ENCODE measurements around the gene SAXO1. TPM values are rescaled to one million over a fixed set of nuclear protein-coding genes. Genes with fewer than 3 reads are reported as not detected.

SAXO1 gene
- total RNA-seq, 1 experiment from 2014 or later = not detected

DNA sequence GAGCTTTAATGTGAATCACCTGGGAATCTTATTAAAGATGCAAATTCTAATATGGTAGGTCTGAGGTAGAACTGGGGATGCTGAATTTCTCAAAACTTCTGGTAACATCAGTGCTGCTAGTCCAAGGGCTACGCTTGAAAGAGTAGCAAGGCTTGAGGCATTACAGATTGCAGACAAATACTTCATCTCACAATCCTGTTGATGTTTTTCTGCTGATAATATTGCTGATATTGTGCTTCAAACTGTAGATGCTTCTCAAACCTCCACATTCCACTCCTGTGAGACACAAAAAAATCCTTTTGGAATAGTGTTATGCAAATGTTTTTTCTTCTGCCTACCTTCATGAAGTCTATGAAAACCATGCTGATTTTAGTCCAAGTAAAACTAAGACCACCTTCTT lies 139.5 kb downstream of the SAXO1 start:
- BruUV-seq (replicated peaks) = no TSS peak

More for the DNA sequence above, 139.5 kb downstream of the SAXO1 start:
- no peaks in the 10 kb centered on the region for H3K27me3 ChIP-seq (ENCODE audit: insufficient read depth, low read length)
- no peak overlapping the region for H3K27ac ChIP-seq (ENCODE audit: low read depth, low read length)
- no peaks in the 10 kb centered on the region for H3K79me2 ChIP-seq (ENCODE audit: insufficient read depth, low read length)
- DNase-seq (ENCODE audit: low read depth, low spot score) = no peak
- H3K36me3 ChIP-seq (ENCODE audit: control insufficient read depth in 1 of 2, insufficient read depth in 2 of 2, low read length in 2 of 2) = no peaks in the 10 kb centered on the region
- no peaks in the 10 kb centered on the region for H3K9me2 ChIP-seq (ENCODE audit: insufficient read depth)
- H4K20me1 ChIP-seq (ENCODE audit: insufficient read depth) = no peaks in the 10 kb centered on the region
- no peak for ATAC-seq
- no peak overlapping the region for H2AFZ ChIP-seq (ENCODE audit: low read depth, low read length, poor library complexity, severe bottlenecking)
- POLR2A ChIA-PET = no interaction called here
- intact Hi-C loops (cut with micrococcal nuclease) = loop anchor here (10.0 kb wide), 1 partner anchor 61 kb away; no protein-coding TSS in a partner anchor
- CTCF ChIA-PET = no interaction called here
- no peak overlapping the region for H3K4me3 ChIP-seq (replicated peaks in 1 of 2; ENCODE audit: low read depth in 1 of 2, low read length in 2 of 2)
- peaks cover 0 to 7% of the 10 kb centered on the region in 2 experiments; a peak in 2 of 4 replicates for H3K9me3 ChIP-seq (ENCODE audit: control insufficient read depth in 1 of 2, insufficient read depth in 1 of 2, low read depth in 1 of 2, low read length in 2 of 2)
- TF ChIP-seq EGR1 (IDR thresholded peaks at IDR 0.05; ENCODE audit: low read depth) (no peak), ZFX (IDR thresholded peaks at IDR 0.05) (no peak), SP1 (IDR thresholded peaks at IDR 0.05; ENCODE audit: low read depth) (no peak), TCF7L2 (IDR thresholded peaks at IDR 0.05; ENCODE audit: borderline replicate concordance, extremely low read depth, insufficient read depth, insufficient read length) (no peak), ELF1 (IDR thresholded peaks at IDR 0.05; ENCODE audit: borderline replicate concordance, low read depth) (no peak), SRF (IDR thresholded peaks at IDR 0.05; ENCODE audit: low read depth) (no peak), CTCF (IDR thresholded peaks at IDR 0.05 in 2 of 3, conservative IDR thresholded peaks at IDR 0.05 in 1 of 3; ENCODE audit: borderline replicate concordance in 1 of 3, insufficient read depth in 1 of 3, low read depth in 2 of 3, low read length in 2 of 3) (no peak), ZBTB33 (IDR thresholded peaks at IDR 0.05; ENCODE audit: extremely low read depth, insufficient replicate concordance, low read length) (no peak), POLR2AphosphoS5 (IDR thresholded peaks at IDR 0.05; ENCODE audit: low read depth, low read length) (no peak), REST (IDR thresholded peaks at IDR 0.05; ENCODE audit: low read depth) (no peak), CEBPB (IDR thresholded peaks at IDR 0.05; ENCODE audit: low read depth) (no peak), CBX3 (IDR thresholded peaks at IDR 0.05; ENCODE audit: low read depth) (no peak), SIN3A (IDR thresholded peaks at IDR 0.05; ENCODE audit: low read depth) (no peak), EZH2phosphoT487 (IDR thresholded peaks at IDR 0.05; ENCODE audit: borderline replicate concordance) (no peak), YY1 (IDR thresholded peaks at IDR 0.05; ENCODE audit: extremely low read depth, insufficient replicate concordance, low read depth, low read length) (no peak), JUND (IDR thresholded peaks at IDR 0.05) (no peak), RAD21 (IDR thresholded peaks at IDR 0.05; ENCODE audit: low read depth) (no peak), FOSL1 (IDR thresholded peaks at IDR 0.05; ENCODE audit: low read depth) (no peak), ZNF274 (IDR thresholded peaks at IDR 0.05; ENCODE audit: low read depth, low read length) (no peak)
- TF ChIP-seq, protein P1, sequence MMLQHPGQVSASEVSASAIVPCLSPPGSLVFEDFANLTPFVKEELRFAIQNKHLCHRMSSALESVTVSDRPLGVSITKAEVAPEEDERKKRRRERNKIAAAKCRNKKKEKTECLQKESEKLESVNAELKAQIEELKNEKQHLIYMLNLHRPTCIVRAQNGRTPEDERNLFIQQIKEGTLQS (IDR thresholded peaks at IDR 0.05) = no peak
- no peak overlapping the region for H3K4me2 ChIP-seq (ENCODE audit: low read length)
- no peaks in the 10 kb centered on the region for H3K4me1 ChIP-seq (ENCODE audit: control insufficient read depth in 1 of 2, insufficient read depth in 2 of 2, low read length in 2 of 2)
- RAD21 ChIA-PET (ENCODE audit: low non-redundant PET in 1 of 2, low total read pairs in 2 of 2, uncharacterized antibody in 2 of 2, unreplicated experiment in 2 of 2) = no interaction called here
- H3K9ac ChIP-seq (ENCODE audit: low read length) = no peak overlapping the region

Data from HCT116 (cell line).